ENCODE results near the gene C4orf50.

DNA sequence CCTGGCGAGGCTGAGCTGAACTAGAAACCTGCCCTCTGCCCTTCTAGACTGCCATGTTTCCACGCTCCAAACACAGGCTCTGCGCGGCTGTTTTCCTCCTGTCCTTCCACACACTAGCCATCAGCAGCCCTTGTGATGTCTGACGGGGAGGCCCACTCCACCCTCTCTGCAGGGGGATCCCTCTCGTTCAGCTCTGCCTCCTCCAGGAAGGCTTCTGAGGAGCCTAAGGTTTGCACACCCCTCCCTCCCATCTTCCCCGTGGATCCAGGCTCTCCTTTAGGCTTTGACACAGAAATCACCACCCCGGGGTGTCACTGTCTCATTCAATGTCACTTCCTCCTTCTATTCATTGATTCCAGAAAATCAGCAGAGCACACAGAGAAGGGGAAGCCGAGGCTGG is 86.7 kb downstream of the C4orf50 start:
- TF ChIP-seq POLR2A (IDR thresholded peaks at IDR 0.05), result no peak
- TF ChIP-seq, protein P1, sequence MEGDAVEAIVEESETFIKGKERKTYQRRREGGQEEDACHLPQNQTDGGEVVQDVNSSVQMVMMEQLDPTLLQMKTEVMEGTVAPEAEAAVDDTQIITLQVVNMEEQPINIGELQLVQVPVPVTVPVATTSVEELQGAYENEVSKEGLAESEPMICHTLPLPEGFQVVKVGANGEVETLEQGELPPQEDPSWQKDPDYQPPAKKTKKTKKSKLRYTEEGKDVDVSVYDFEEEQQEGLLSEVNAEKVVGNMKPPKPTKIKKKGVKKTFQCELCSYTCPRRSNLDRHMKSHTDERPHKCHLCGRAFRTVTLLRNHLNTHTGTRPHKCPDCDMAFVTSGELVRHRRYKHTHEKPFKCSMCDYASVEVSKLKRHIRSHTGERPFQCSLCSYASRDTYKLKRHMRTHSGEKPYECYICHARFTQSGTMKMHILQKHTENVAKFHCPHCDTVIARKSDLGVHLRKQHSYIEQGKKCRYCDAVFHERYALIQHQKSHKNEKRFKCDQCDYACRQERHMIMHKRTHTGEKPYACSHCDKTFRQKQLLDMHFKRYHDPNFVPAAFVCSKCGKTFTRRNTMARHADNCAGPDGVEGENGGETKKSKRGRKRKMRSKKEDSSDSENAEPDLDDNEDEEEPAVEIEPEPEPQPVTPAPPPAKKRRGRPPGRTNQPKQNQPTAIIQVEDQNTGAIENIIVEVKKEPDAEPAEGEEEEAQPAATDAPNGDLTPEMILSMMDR (IDR thresholded peaks at IDR 0.05), result no peak
